HFFc6 (cell line): ENCODE results near the gene CCDC192. TPM values are rescaled to one million over a fixed set of nuclear protein-coding genes. Genes with fewer than 3 reads are reported as not detected.

ENCODE experiments used
- DNase-seq: peaks from one replicate; pipeline ENCODE4 v3.0.0-alpha.2; 2018
- H3K27ac Mint-ChIP-seq: 2 replicates; pipeline ENCODE4 v1.8.0; 2020; ENCODE audit warnings: mild to moderate bottlenecking, mixed read lengths
- H3K27me3 Mint-ChIP-seq: 2 replicates; pipeline ENCODE4 v1.8.0; 2021; ENCODE audit warnings: mild to moderate bottlenecking, moderate library complexity, mixed read lengths; ENCODE audit not compliant: insufficient read depth
- H3K36me3 Mint-ChIP-seq: 2 replicates; pipeline ENCODE4 v1.8.0; 2021; ENCODE audit warnings: low read depth, mixed read lengths
- H3K4me1 Mint-ChIP-seq: 2 replicates; pipeline ENCODE4 v1.8.0; 2020; ENCODE audit warnings: low read depth, mixed read lengths
- H3K4me3 Mint-ChIP-seq: 2 replicates; pipeline ENCODE4 v1.8.0; 2020; ENCODE audit warnings: mild to moderate bottlenecking, moderate library complexity, mixed read lengths
- H3K9me3 Mint-ChIP-seq: 2 replicates; pipeline ENCODE4 v1.8.0; 2020; ENCODE audit warnings: mild to moderate bottlenecking, mixed read lengths
- CTCF ChIP-seq: fragments of 200-600 bp; sonication (generic); IDR thresholded peaks from 2 replicates; pipeline ENCODE4 v1.5.0; 2021; ENCODE audit warnings: antibody characterized with exemption, mild to moderate bottlenecking
- total RNA-seq, 6 experiments: library from RNA; stranded (reverse); fragmentation: NEBNext Ultra II Directional; extraction: Animal tissue kit (Norgen Biotek cat#: 25700); gene quantifications; 2 replicates in 1 of 6; 3 replicates in 5 of 6; pipeline ENCODE4 v1.2.3, GENCODE V29; 2021

The CCDC192 gene
- total RNA-seq, 6 experiments from 2014 or later = not detected

DNA sequence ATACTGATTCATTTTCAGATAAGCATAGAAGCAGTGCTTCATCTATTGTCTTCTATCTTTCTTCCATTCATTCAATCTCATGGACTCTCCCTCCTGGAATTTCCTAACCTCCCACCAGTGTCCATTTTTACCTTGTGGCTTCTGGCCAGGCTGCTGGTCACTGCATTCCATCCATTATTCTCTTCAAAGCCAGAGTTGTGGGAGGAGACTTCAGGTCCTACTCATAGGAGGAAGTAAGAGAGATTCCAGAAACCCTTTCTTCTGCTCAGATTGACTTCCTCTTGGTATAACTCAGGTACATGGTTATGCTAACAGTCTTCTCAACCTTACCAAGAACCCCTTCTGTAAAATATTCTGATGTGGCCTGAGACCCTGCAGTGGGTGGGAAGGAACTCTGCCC is 227.1 kb downstream of the CCDC192 start:
- Mint-ChIP-seq H3K9me3 (no peaks in the 10 kb centered on the region), H3K27ac (no peak overlapping the region), H3K36me3 (no peaks in the 10 kb centered on the region), H3K4me3 (no peak overlapping the region), H3K27me3 (peaks cover 1% of the 10 kb centered on the region; the same call in 1 of the 2 replicates), H3K4me1 (peaks cover 25% of the 10 kb centered on the region)
- TF ChIP-seq CTCF = no peak
- DNase-seq = peak; percentile 28

DNA sequence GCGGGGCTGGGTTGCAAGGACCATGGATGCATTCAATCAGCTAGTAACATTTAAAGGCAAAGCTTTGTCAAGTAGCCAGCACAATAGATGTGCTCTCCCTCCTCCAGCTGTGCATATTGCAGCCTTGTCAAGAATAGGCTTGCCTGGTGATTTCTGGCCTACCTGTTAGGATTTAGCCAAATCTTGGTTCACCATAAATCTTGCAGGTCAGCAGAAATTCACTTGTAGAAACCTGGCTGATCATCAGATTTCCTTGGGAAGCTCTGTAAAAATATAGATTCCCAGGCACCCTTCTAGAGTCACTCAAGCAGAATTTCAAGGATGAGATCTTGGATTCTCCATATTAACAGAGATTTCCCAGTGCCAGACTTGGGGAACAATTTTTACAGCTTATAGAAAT is 228.2 kb downstream of the CCDC192 start:
- H3K4me3 Mint-ChIP-seq = no peak overlapping the region
- DNase-seq = no peak
- no peak overlapping the region for H3K27ac Mint-ChIP-seq
- H3K9me3 Mint-ChIP-seq = no peaks in the 10 kb centered on the region
- H3K36me3 Mint-ChIP-seq = no peaks in the 10 kb centered on the region
- TF ChIP-seq CTCF = no peak
- peaks cover 27% of the 10 kb centered on the region for H3K4me1 Mint-ChIP-seq
- H3K27me3 Mint-ChIP-seq = peaks cover 1% of the 10 kb centered on the region; the same call in 1 of the 2 replicates

DNA sequence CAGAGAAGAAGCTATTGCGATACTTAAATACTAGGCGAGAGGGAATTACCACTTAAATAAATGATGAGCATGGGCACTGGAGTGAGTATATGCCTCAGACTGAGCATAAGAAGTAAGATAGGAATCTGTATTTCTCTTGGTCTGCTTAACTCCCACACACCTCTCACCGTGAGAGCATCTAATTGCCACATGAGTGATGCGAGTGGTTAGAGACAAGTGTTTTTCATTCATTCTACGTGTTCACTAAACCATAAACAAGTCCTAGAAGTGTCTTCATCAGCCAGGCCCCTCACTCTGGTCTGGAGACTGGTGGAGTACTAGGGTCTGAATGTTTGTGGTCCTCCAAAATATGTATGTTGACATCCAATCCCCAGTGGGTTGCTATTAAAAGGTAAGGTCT is 230.2 kb downstream of the CCDC192 start:
- Mint-ChIP-seq H3K4me3 (no peak overlapping the region), H3K36me3 (no peaks in the 10 kb centered on the region), H3K4me1 (peaks cover 27% of the 10 kb centered on the region), H3K27me3 (no peaks in the 10 kb centered on the region), H3K27ac (no peak overlapping the region), H3K9me3 (no peaks in the 10 kb centered on the region)
- TF ChIP-seq CTCF = no peak
- DNase-seq = no peak

DNA sequence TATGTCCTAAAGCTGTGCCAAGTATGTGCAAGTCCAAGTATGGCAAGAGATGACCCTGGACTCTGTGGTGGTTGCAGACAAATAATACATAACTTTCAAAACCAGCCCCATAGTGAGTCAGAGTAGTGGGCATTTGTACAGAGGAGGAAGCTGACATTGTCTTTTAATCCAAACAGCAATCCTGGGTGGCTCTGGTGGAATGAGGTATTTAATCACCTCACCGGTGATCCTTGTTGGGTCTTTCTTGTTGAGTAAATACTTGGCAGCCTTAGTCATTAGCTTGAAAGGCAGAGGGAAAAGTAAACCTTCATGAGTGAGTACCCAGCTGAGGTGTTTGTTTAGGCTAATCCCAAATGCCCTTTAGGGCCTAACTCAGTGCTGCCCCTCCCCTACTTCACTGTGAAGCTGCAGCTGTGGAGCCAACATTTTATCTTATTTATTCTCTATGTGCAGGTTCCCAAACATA is 231.6 kb downstream of the CCDC192 start:
- Mint-ChIP-seq H3K27ac (no peak overlapping the region; the same call in 1 of the 2 replicates), H3K4me3 (no peak overlapping the region), H3K36me3 (no peaks in the 10 kb centered on the region), H3K4me1 (peaks cover 27% of the 10 kb centered on the region), H3K9me3 (no peaks in the 10 kb centered on the region), H3K27me3 (no peaks in the 10 kb centered on the region)
- peak; percentile 26; the same call in 1 of the 2 replicates for TF ChIP-seq CTCF
- peak; percentile 53 for DNase-seq

- no peaks in the 10 kb centered on the region for H3K36me3 Mint-ChIP-seq
- DNase-seq = no peak
- no peaks in the 10 kb centered on the region for H3K27me3 Mint-ChIP-seq
- peaks cover 22% of the 10 kb centered on the region for H3K4me1 Mint-ChIP-seq
- no peak for TF ChIP-seq CTCF
- no peaks in the 10 kb centered on the region for H3K9me3 Mint-ChIP-seq
- no peak overlapping the region for H3K4me3 Mint-ChIP-seq
- H3K27ac Mint-ChIP-seq = no peak overlapping the region
Observed at GRCh38 chr5:127935398-127935797, 232.2 kb downstream of the CCDC192 start.

DNA sequence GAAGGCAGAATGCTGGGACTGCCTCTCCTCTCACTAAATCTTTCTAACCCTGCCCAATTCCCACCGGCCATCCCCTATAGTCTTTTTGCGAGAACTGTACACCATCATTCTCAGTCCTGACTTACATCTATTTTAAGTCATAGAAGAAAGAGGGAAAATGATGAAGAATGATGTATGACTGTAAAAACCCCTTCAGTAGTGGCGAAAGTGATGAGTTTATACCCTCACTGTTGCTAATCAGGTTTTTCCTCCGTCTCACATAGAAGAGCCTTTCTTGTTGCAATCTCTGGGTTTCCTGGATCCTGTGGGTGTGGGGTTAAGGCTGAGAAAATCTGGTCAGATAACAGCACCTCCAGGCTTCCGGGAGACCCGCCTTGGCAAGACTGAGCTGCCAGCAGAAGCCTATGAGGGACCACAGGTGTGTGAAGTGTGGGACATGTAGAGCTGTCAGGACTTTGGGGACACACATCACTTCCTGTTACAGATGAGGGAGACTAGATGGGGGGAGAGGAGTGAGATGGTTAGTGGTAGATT is 233.3 kb downstream of the CCDC192 start:
- Mint-ChIP-seq H3K27ac (no peak overlapping the region), H3K4me1 (peaks cover 22% of the 10 kb centered on the region), H3K27me3 (no peaks in the 10 kb centered on the region), H3K36me3 (no peaks in the 10 kb centered on the region), H3K4me3 (no peak overlapping the region), H3K9me3 (no peaks in the 10 kb centered on the region)
- TF ChIP-seq CTCF = no peak
- no peak for DNase-seq
